HS-5 (cell line): Measurements from ENCODE around the gene ACVR1.

Source experiments
- DNase-seq: peaks from one replicate; pipeline ENCODE4 v3.0.0-alpha.2; 2012; ENCODE audit warnings: low read depth

Gene ACVR1

DNA sequence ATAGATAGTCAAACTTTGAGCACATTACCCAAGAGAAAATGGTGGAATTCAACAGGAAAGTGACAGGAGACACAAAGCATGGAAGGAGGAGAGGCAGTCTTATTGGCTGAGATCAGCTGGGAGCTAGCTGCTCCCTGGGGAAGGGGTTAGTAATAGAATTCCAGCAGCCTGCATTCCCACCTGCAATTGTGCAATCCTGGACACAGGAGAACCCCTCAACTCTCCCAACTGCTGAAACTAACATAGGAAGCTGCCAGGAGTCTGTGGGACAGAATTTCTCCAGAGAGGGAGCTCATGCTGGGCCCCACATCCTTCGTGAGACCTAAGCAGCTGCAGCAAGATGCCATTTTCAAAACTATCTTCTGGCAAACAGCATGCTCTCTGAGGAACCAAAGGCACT lies 177.7 kb downstream of the ACVR1 start:
- DNase-seq: no peak

GRCh38 chr2:157696036-157696435 lies 180.1 kb downstream of the ACVR1 start:
- DNase-seq: no peak

DNA sequence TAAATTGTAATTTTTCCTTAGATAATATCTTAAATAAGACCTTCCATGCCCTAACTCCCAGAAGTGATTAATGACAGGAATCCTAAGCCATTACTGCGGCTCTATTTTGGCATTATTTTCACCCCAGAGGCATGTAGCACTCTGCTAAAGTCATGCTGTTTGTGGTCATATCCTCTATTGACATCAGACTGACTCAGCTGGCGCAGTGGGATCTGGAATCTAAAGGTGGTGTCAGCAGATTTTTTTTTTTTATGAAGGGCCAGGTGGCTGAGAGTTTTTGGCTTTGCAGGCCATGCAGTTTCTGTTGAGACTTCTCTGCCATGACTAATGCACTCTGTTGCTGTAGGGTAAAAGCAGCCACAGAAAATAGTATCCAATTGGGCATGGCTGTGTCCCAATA lies 183.4 kb downstream of the ACVR1 start:
- DNase-seq: peak; percentile 93

GRCh38 chr2:157691695-157692094 lies 184.4 kb downstream of the ACVR1 start:
- DNase-seq: no peak

DNA sequence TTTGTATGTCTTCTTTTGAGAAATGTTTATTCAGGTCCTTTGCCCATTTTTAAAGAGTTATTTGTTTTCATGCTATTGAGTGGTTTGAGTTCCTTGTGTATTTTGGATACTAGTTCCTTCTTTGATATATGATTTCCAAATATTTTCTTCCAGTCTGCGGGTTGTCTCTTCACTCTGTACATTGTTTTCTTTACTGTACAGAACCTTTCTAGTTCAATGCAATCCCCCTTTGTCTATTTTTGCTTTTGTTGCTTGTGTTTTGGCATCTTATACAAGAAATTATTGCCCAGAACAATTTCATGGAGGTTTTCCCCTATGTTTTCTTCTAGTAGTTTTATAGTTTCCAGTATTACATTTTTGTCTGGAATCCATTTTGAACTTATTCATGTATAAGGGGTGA lies 185.0 kb downstream of the ACVR1 start:
- no peak for DNase-seq
